ENCODE measurements around the gene RFC3.

- no peak for TF ChIP-seq CTCF (IDR thresholded peaks at IDR 0.05)
- TF ChIP-seq POLR2A (IDR thresholded peaks at IDR 0.05), result no peak
These were observed 20.7 kb downstream of the RFC3 start for GRCh38 chr13:33838647-33839046.
